LNCaP clone FGC (cell line): Measurements from ENCODE around the gene LARP1B.

Experiments used
- DNase-seq: peaks from one replicate; pipeline ENCODE4 v3.0.0-alpha.2; 2011; ENCODE audit warnings: low read depth
- H3K4me3 ChIP-seq: 2 replicates; pipeline ENCODE4 v1.5.1; 2011; ENCODE audit warnings: mild to moderate bottlenecking, low read depth, low read length, control low read depth
- TF ChIP-seq, protein P1 (sequence below): IDR thresholded peaks from 2 replicates; pipeline ENCODE4 v1.5.1; 2012; ENCODE audit warnings: mild to moderate bottlenecking; ENCODE audit not compliant: control insufficient read depth, insufficient read depth; ENCODE audit errors: extremely low read depth

Gene LARP1B

DNA sequence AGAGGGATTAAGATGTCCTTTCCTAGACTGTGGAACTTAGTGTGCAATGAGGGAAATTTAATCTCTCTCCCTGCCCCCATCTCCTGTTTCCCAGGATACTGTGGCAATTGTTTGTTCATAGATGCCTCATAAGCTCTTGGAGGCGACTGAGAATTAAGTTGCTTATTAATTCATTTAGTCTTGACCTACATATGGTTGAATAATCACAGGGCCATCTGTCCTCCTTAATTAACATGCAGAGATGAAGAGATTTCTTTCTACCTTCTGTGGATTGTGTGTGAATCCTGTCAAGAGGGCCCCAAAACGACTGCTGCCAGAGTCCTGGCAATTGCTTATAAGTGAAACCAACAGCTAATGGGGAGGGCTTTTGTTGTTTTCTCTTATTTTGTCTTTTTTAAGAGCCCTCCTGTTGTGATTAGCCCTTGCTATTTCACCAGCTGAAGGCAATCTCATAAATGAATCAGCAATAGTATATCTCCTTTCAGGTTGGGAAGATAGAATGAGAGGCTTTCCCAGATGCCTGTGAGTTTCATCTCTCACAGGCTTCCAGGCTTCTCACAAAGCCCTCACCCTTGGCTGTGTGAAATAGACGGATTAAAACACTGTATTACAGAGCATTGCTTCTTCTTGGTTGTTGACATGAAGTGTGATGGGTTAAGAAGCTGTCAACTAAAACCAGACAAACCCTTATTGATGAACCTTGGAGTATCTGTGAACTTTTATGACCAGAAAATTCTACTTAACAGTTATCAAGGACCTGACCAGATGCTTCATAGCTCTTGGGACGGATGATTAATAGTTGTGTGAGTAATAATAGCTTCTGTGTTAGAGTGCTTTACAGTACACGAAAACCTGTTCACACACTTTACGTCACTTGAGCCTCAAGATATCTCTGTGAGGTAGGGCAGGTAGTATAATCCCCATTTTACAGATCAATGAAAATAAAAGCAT, 168.0 kb downstream of the LARP1B start:
- TF ChIP-seq, protein P1, sequence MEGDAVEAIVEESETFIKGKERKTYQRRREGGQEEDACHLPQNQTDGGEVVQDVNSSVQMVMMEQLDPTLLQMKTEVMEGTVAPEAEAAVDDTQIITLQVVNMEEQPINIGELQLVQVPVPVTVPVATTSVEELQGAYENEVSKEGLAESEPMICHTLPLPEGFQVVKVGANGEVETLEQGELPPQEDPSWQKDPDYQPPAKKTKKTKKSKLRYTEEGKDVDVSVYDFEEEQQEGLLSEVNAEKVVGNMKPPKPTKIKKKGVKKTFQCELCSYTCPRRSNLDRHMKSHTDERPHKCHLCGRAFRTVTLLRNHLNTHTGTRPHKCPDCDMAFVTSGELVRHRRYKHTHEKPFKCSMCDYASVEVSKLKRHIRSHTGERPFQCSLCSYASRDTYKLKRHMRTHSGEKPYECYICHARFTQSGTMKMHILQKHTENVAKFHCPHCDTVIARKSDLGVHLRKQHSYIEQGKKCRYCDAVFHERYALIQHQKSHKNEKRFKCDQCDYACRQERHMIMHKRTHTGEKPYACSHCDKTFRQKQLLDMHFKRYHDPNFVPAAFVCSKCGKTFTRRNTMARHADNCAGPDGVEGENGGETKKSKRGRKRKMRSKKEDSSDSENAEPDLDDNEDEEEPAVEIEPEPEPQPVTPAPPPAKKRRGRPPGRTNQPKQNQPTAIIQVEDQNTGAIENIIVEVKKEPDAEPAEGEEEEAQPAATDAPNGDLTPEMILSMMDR, result no peak
- DNase-seq, result no peak
- no peak overlapping the region for H3K4me3 ChIP-seq

DNA sequence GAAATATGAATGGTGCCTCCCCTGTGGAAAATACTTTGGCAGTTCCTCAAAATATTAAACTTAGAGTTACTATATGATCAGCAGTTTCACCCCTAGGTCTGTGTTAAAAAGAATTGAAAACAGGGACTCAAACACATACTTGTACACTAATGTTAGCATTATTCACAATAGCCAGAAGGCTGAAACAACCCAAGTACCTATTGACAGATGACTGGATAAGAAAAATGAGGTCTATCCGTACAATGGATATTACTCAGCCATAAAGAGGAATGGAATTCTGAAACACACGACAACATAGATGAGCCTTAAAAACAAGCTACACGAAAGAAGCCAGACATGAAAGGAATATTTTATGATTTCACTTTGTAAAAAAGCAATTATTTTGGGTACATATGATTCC, 171.6 kb downstream of the LARP1B start:
- no peak overlapping the region for H3K4me3 ChIP-seq
- TF ChIP-seq, protein P1, result no peak
- DNase-seq, result no peak

DNA sequence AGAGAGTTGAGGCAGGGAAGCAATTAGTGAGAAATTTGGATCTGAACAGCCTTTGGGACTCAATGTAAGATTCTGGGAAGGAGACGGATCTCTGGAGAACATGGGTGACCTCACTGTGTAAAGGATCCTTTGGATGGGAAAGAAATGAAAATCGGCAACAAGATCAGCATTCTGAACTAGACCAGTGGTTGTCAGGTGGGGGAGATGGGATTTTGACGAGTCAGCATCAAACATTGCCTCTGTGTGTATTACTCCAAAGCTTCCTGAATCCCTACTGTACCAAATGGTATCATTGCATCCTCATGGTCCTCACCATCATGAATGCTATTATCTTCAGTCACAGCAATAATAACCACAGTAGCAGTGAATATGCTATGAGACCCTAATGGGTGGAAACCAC, 173.7 kb downstream of the LARP1B start:
- no peak for DNase-seq
- TF ChIP-seq, protein P1, result no peak
- no peak overlapping the region for H3K4me3 ChIP-seq

DNA sequence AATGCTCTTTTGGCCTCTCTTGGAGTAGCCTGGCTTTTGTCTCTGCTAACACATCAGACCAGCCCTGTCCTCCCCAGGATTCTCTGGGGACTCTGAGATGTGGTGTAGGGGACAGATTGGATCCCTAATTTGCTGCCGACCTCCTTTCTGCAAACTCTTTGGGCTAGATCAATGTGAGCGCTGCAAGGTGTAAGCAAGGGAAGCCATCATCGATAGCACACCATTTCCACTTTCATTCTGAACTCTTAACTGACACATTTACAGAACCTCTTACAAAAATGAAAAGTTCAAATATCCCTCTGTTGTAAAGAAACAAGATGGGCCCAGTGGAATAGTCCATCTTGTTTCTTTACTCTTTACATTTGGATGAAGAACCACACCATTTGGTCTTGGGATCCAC, 179.9 kb downstream of the LARP1B start:
- no peak overlapping the region for H3K4me3 ChIP-seq
- DNase-seq, result no peak
- TF ChIP-seq, protein P1, result no peak

DNA sequence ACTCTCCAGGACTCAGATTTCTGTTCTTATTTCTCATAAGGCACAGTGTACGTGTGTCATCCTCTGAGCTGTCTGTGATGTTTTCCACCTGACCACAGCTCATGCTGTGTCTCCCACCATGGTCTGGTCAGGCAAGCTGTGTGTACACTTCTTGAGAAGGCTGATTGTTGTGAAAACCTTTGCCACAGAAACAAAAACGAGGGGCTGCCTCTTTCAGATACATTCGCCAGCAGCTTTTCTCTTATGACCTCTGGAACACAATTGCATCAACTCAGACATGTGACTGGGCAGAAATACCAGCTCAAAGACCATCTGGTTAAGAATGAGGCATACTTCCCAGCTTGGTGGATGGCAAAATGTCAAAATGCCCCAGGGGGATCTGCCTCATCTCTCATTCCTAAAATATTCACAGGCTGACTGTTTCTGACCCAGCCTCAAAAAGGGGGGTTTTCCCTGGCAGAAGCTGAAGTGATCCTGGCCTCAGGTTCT, 180.4 kb downstream of the LARP1B start:
- no peak for DNase-seq
- no peak overlapping the region for H3K4me3 ChIP-seq

DNA sequence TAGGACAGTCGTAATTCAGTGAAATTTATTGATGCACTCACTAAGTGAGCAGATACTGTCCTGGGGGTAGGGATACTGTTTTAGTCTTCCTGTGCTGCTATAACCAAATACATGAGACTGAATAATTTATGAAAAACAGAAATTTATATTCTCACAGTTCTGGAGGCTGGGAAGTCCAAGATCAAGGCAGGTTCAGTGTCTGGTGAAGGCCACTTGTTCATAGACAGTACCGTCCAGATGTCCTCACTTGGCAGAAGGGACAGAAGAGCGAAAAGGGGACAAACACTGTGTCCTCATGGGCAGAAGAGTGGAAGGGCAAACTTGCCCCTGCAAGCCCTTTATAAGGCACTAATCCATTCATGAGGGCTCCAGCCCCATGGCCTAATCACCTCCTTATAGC, 180.9 kb downstream of the LARP1B start:
- no peak for DNase-seq
- TF ChIP-seq, protein P1, result no peak
- H3K4me3 ChIP-seq, result no peak overlapping the region

More for the DNA sequence above, 180.4 kb downstream of the LARP1B start:
- TF ChIP-seq, protein P1, result no peak
